H9 (cell line): ENCODE data around the gene EXOC2. TPM values are rescaled to one million over a fixed set of nuclear protein-coding genes. Genes with fewer than 3 reads are reported as not detected.

Experiments used
- DNase-seq: peaks from one replicate; pipeline ENCODE4 v3.0.0-alpha.2; 2017
- H2AFZ ChIP-seq: one replicate; pipeline ENCODE4 v1.6.1; 2013; ENCODE audit warnings: mild to moderate bottlenecking, low read length, control low read depth, moderate library complexity
- H2AK5ac ChIP-seq: 2 replicates; pipeline ENCODE4 v1.6.1; 2013; ENCODE audit warnings: low read length, control low read depth, mixed read lengths; ENCODE audit not compliant: insufficient read length
- H2BK120ac ChIP-seq: one replicate; pipeline ENCODE4 v1.6.1; 2013; ENCODE audit warnings: low read depth, mild to moderate bottlenecking, low read length, control low read depth, inconsistent platforms; ENCODE audit not compliant: poor library complexity, severe bottlenecking
- H2BK12ac ChIP-seq: 2 replicates; pipeline ENCODE4 v1.6.1; 2013; ENCODE audit warnings: low read length, control low read depth, mixed read lengths, low read depth; ENCODE audit not compliant: insufficient read length
- H2BK15ac ChIP-seq: 2 replicates; pipeline ENCODE4 v1.6.1; 2013; ENCODE audit warnings: low read depth, low read length, control low read depth
- H2BK20ac ChIP-seq: one replicate; pipeline ENCODE4 v1.6.1; 2013; ENCODE audit warnings: low read depth, mild to moderate bottlenecking, low read length, control low read depth, inconsistent platforms; ENCODE audit not compliant: poor library complexity, severe bottlenecking
- H2BK5ac ChIP-seq: 2 replicates; pipeline ENCODE4 v1.6.1; 2013; ENCODE audit warnings: low read length, control low read depth, mixed read lengths; ENCODE audit not compliant: insufficient read length
- H3K14ac ChIP-seq: 2 replicates; pipeline ENCODE4 v1.6.1; 2013; ENCODE audit warnings: low read length, control low read depth; ENCODE audit not compliant: insufficient read depth
- H3K18ac ChIP-seq: 2 replicates; pipeline ENCODE4 v1.6.1; 2013; ENCODE audit warnings: low read depth, mild to moderate bottlenecking, mixed read lengths, low read length, control low read depth; ENCODE audit not compliant: insufficient read length
- H3K23ac ChIP-seq: 2 replicates; pipeline ENCODE4 v1.6.1; 2013; ENCODE audit warnings: low read length, control low read depth, mixed read lengths, low read depth; ENCODE audit not compliant: insufficient read length
- H3K23me2 ChIP-seq: 2 replicates; pipeline ENCODE4 v1.6.1; 2013; ENCODE audit warnings: low read depth, mild to moderate bottlenecking, mixed read lengths, low read length, control low read depth; ENCODE audit not compliant: insufficient read length, poor library complexity, severe bottlenecking
- H3K27ac ChIP-seq: 2 replicates; pipeline ENCODE4 v1.5.1; 2013; ENCODE audit warnings: low read length, control low read depth, mixed read lengths, low read depth; ENCODE audit not compliant: insufficient read length
- H3K27me3 ChIP-seq: 2 replicates; pipeline ENCODE4 v1.6.1; 2013; ENCODE audit warnings: low read length, control low read depth, inconsistent platforms; ENCODE audit not compliant: insufficient read depth
- H3K4ac ChIP-seq: 2 replicates; pipeline ENCODE4 v1.6.1; 2013; ENCODE audit warnings: low read depth, mild to moderate bottlenecking, control low read depth, inconsistent platforms, low read length, moderate library complexity
- H3K4me1 ChIP-seq: 2 replicates; pipeline ENCODE4 v1.6.1; 2013; ENCODE audit warnings: low read length, control low read depth, inconsistent platforms; ENCODE audit not compliant: insufficient read depth
- H3K4me2 ChIP-seq: 2 replicates; pipeline ENCODE4 v1.6.1; 2013; ENCODE audit warnings: low read length, control low read depth, mixed read lengths; ENCODE audit not compliant: insufficient read length, insufficient read depth
- H3K56ac ChIP-seq: 2 replicates; pipeline ENCODE4 v1.6.1; 2013; ENCODE audit warnings: low read depth, mild to moderate bottlenecking, mixed read lengths, low read length, control low read depth; ENCODE audit not compliant: insufficient read length
- H3K79me1 ChIP-seq: 2 replicates; pipeline ENCODE4 v1.6.1; 2013; ENCODE audit warnings: low read depth, mild to moderate bottlenecking, moderate library complexity, low read length, control low read depth, inconsistent platforms; ENCODE audit not compliant: insufficient read depth, poor library complexity, severe bottlenecking
- H3K79me2 ChIP-seq: 2 replicates; pipeline ENCODE4 v1.6.1; 2013; ENCODE audit warnings: low read length, control low read depth, inconsistent platforms; ENCODE audit not compliant: insufficient read depth
- H3K9ac ChIP-seq: 2 replicates; pipeline ENCODE4 v1.6.1; 2013; ENCODE audit warnings: low read length, control low read depth, mixed read lengths; ENCODE audit not compliant: insufficient read length; ENCODE audit errors: extremely low read depth
- H3K9me3 ChIP-seq: one replicate; pipeline ENCODE4 v1.6.1; 2013; ENCODE audit warnings: low read depth, low read length, inconsistent platforms; ENCODE audit not compliant: control insufficient read depth
- H3T11ph ChIP-seq: one replicate; pipeline ENCODE4 v1.6.1; 2013; ENCODE audit warnings: mild to moderate bottlenecking, low read length, control low read depth, inconsistent platforms
- H4K20me1 ChIP-seq: one replicate; pipeline ENCODE4 v1.6.1; 2013; ENCODE audit not compliant: control insufficient read depth, insufficient read length, insufficient read depth
- H4K5ac ChIP-seq: 2 replicates; pipeline ENCODE4 v1.6.1; 2013; ENCODE audit warnings: low read depth, mild to moderate bottlenecking, mixed read lengths, low read length, control low read depth; ENCODE audit not compliant: insufficient read length
- H4K8ac ChIP-seq: replicated peaks from 2 replicates; pipeline ENCODE4 v1.6.1; 2013; ENCODE audit warnings: low read length, control low read depth, mixed read lengths, low read depth; ENCODE audit not compliant: insufficient read length
- H4K91ac ChIP-seq: 2 replicates; pipeline ENCODE4 v1.6.1; 2013; ENCODE audit warnings: low read depth, mild to moderate bottlenecking, moderate library complexity, mixed read lengths, low read length, control low read depth; ENCODE audit not compliant: insufficient read length
- H3K27ac Mint-ChIP-seq, 3 experiments: 2 replicates in 2 of 3; 3 replicates in 1 of 3; pipeline ENCODE4 v1.8.0; 2020 to 2021; ENCODE audit warnings: mixed read lengths in 3 of 3, mild to moderate bottlenecking in 1 of 3, moderate library complexity in 1 of 3
- H3K27me3 Mint-ChIP-seq: 2 replicates; pipeline ENCODE4 v1.8.0; 2021; ENCODE audit warnings: low read depth, mild to moderate bottlenecking, moderate library complexity, mixed read lengths
- H3K36me3 Mint-ChIP-seq, 3 experiments: 2 replicates in 2 of 3; 3 replicates in 1 of 3; pipeline ENCODE4 v1.8.0; 2020 to 2021; ENCODE audit warnings: low read depth in 3 of 3, mixed read lengths in 3 of 3; ENCODE audit not compliant: insufficient read depth in 1 of 3
- H3K4me1 Mint-ChIP-seq, 2 experiments: 2 replicates each; pipeline ENCODE4 v1.8.0; 2020; ENCODE audit warnings: mixed read lengths in 2 of 2
- H3K4me3 Mint-ChIP-seq, 2 experiments: 2 replicates in 1 of 2; 3 replicates in 1 of 2; pipeline ENCODE4 v1.8.0; 2020 to 2021; ENCODE audit warnings: mild to moderate bottlenecking in 2 of 2, mixed read lengths in 2 of 2, moderate library complexity in 1 of 2
- H3K9me3 Mint-ChIP-seq, 2 experiments: 2 replicates in 1 of 2; 3 replicates in 1 of 2; pipeline ENCODE4 v1.8.0; 2020; ENCODE audit warnings: mild to moderate bottlenecking in 2 of 2, mixed read lengths in 2 of 2, moderate library complexity in 1 of 2
- CTCF ChIP-seq: fragments of 200-600 bp; sonication (generic); conservative IDR thresholded peaks from 3 replicates; pipeline ENCODE4 v1.8.0; 2021; ENCODE audit warnings: antibody characterized with exemption, mild to moderate bottlenecking
- WGBS: extraction: QIAGEN DNeasy Blood & Tissue Kit; methylation state at CpG from one replicate; pipeline ENCODE4 v1.1.7; 2013; ENCODE audit warnings: missing lambda C conversion rate, low lambda C conversion rate, mixed read lengths; ENCODE audit not compliant: insufficient read length; ENCODE audit errors: extremely low coverage; 5-methylcytosine and 5-hydroxymethylcytosine counted together
- total RNA-seq: library from RNA; stranded (reverse); gene quantifications from 2 replicates; pipeline ENCODE4 v1.2.1, GENCODE V29; 2021

The EXOC2 gene
- total RNA-seq, 1 experiment from 2014 or later, result 29.9 TPM

GRCh38 chr6:504446-504980 is 188.4 kb downstream of the EXOC2 start:
- H3K4ac ChIP-seq, result no peak overlapping the region
- H4K8ac ChIP-seq, result no peak overlapping the region
- H3K4me1 ChIP-seq, result no peaks in the 10 kb centered on the region; the same call in 1 of the 2 replicates
- no peak overlapping the region for H3K27ac Mint-ChIP-seq
- H3K23ac ChIP-seq, result no peak overlapping the region
- H3K56ac ChIP-seq, result no peak overlapping the region
- no peak overlapping the region for H2BK20ac ChIP-seq
- no peaks in the 10 kb centered on the region for H3K9me3 ChIP-seq
- no peak overlapping the region for H3K27ac ChIP-seq
- no peak overlapping the region for H2BK5ac ChIP-seq
- H4K5ac ChIP-seq, result no peak overlapping the region
- no peak overlapping the region for H2BK15ac ChIP-seq
- H3K9ac ChIP-seq, result no peak overlapping the region
- H3K18ac ChIP-seq, result no peak overlapping the region
- H3K14ac ChIP-seq, result no peak overlapping the region
- no peak overlapping the region for H2AFZ ChIP-seq
- H3K27me3 ChIP-seq, result no peaks in the 10 kb centered on the region
- H3K4me1 Mint-ChIP-seq, result peaks cover 7 to 8% of the 10 kb centered on the region in 2 experiments
- no peaks in the 10 kb centered on the region for H4K20me1 ChIP-seq
- H3K4me2 ChIP-seq, result no peak overlapping the region
- no CpG with 5 or more reads among the region's 8 CpGs for WGBS
- H3K9me3 Mint-ChIP-seq, result no peaks in the 10 kb centered on the region
- no peak overlapping the region for H2BK120ac ChIP-seq
- H3K4me3 Mint-ChIP-seq, result no peak overlapping the region
- no peak overlapping the region for H2AK5ac ChIP-seq
- TF ChIP-seq CTCF, result no peak
- H3K79me1 ChIP-seq, result no peaks in the 10 kb centered on the region
- no peak overlapping the region for H4K91ac ChIP-seq
- H2BK12ac ChIP-seq, result no peak overlapping the region
- DNase-seq, result no peak
- H3K23me2 ChIP-seq, result no peaks in the 10 kb centered on the region
- H3K27me3 Mint-ChIP-seq, result no peaks in the 10 kb centered on the region
- H3K36me3 Mint-ChIP-seq, result no peaks in the 10 kb centered on the region
- no peak overlapping the region for H3T11ph ChIP-seq
- H3K79me2 ChIP-seq, result no peaks in the 10 kb centered on the region
